Naive thymus-derived CD4-positive, alpha-beta T cell (primary cell): Measurements from ENCODE around the gene CYGB. TPM values are rescaled to one million over a fixed set of nuclear protein-coding genes. Genes with fewer than 3 reads are reported as not detected.
A peak's percentile ranks its signal among the peaks of the same experiment; 100 is the strongest.

Experiments
- ATAC-seq: fragments of 150-1000 bp; cut with Tn5 transposase; 2 replicates; pipeline ENCODE4 v1.10.0; 2021; ENCODE audit warnings: mild to moderate bottlenecking, moderate library complexity
- CTCF ChIA-PET: fragments of 350-600 bp; sonication (Branson Sonifier 250); formaldehyde crosslinking; loops from one replicate; lab custom pipeline; 2021; ENCODE audit warnings: antibody characterized with exemption; lab: Charles Lee
- POLR2A ChIA-PET: fragments of 350-600 bp; sonication (Branson Sonifier 250); formaldehyde crosslinking; loops from one replicate; lab custom pipeline; 2021; ENCODE audit warnings: antibody characterized with exemption, inconsistent platforms; lab: Charles Lee
- DNase-seq, 9 donors: peaks; one replicate each; pipeline versions ENCODE4 v3.0.0 to v3.0.0-alpha.2; 2020 to 2022; ENCODE audit warnings: mixed read lengths in 1 of 9
- H3K27ac ChIP-seq: one replicate; pipeline ENCODE4 v1.7.0; 2013; ENCODE audit warnings: mild to moderate bottlenecking, low read depth, low read length, moderate library complexity
- H3K27me3 ChIP-seq, 2 donors: one replicate each; pipeline ENCODE4 v1.7.0; 2013; ENCODE audit warnings: low read length in 2 of 2, mild to moderate bottlenecking in 2 of 2, moderate library complexity in 2 of 2; ENCODE audit not compliant: control insufficient read depth in 2 of 2, insufficient read depth in 2 of 2
- H3K36me3 ChIP-seq, 3 experiments: 1 replicate in 2 of 3; 2 replicates in 1 of 3; pipeline ENCODE4 v1.7.0; 2013; ENCODE audit warnings: low read length in 3 of 3, mild to moderate bottlenecking in 3 of 3, moderate library complexity in 1 of 3; ENCODE audit not compliant: insufficient read depth in 3 of 3, control insufficient read depth in 2 of 3
- H3K4me1 ChIP-seq, 2 donors: one replicate each; pipeline ENCODE4 v1.7.0; 2013; ENCODE audit warnings: low read length in 2 of 2, mild to moderate bottlenecking in 2 of 2, moderate library complexity in 1 of 2; ENCODE audit not compliant: control insufficient read depth in 2 of 2, insufficient read depth in 2 of 2
- H3K4me3 ChIP-seq: 2 replicates; pipeline ENCODE4 v1.7.0; 2013; ENCODE audit warnings: mild to moderate bottlenecking, low read length
- H3K9me3 ChIP-seq, 3 experiments: 1 replicate in 2 of 3; 2 replicates in 1 of 3; pipeline ENCODE4 v1.7.0; 2013; ENCODE audit warnings: low read length in 3 of 3; ENCODE audit not compliant: control insufficient read depth in 2 of 3
- H3K27ac Mint-ChIP-seq, 9 donors: one replicate each; pipeline ENCODE4 v1.8.0; 2020 to 2022; ENCODE audit warnings: mixed read lengths in 9 of 9, mild to moderate bottlenecking in 8 of 9, moderate library complexity in 5 of 9, inconsistent platforms in 2 of 9
- H3K27me3 Mint-ChIP-seq, 5 donors: one replicate each; pipeline ENCODE4 v1.8.0; 2021 to 2022; ENCODE audit warnings: mixed read lengths in 5 of 5, mild to moderate bottlenecking in 1 of 5
- H3K36me3 Mint-ChIP-seq, 5 donors: one replicate each; pipeline ENCODE4 v1.8.0; 2020 to 2022; ENCODE audit warnings: mixed read lengths in 5 of 5, mild to moderate bottlenecking in 3 of 5, inconsistent platforms in 1 of 5
- H3K4me1 Mint-ChIP-seq, 7 donors: one replicate each; pipeline ENCODE4 v1.8.0; 2020 to 2022; ENCODE audit warnings: mixed read lengths in 7 of 7, mild to moderate bottlenecking in 3 of 7, inconsistent platforms in 1 of 7
- H3K4me3 Mint-ChIP-seq, 10 donors: one replicate each; pipeline ENCODE4 v1.8.0; 2020 to 2022; ENCODE audit warnings: mild to moderate bottlenecking in 10 of 10, mixed read lengths in 10 of 10, moderate library complexity in 6 of 10, inconsistent platforms in 2 of 10
- H3K9me3 Mint-ChIP-seq, 11 donors: one replicate each; pipeline ENCODE4 v1.8.0; 2020 to 2022; ENCODE audit warnings: mixed read lengths in 11 of 11, mild to moderate bottlenecking in 4 of 11, inconsistent platforms in 1 of 11, moderate library complexity in 1 of 11
- intact Hi-C, 2 donors: fragments of 100-400 bp; cut with micrococcal nuclease; formaldehyde crosslinking; loops; one replicate each; pipeline ENCODE4 v1.15.1; 2023
- polyA plus RNA-seq, 2 donors: library from polyadenylated mRNA; unstranded; fragments of 300-500 nt; fragmentation: Illumina TruSeq; gene quantifications; one replicate each; pipeline ENCODE4 v1.2.3, GENCODE V29; 2021
- total RNA-seq, 6 experiments: library from RNA in 5 of 6; stranded (reverse) in 5 of 6; gene quantifications; 1 replicate in 5 of 6; 2 replicates in 1 of 6; pipeline ENCODE4 v1.2.3 and lab custom pipeline; 2021 to 2026

Gene CYGB
- total and polyA plus RNA-seq, 7 experiments from 2014 or later: 0.33 to 0.35 TPM; not detected in 5

GRCh38 chr17:76487451-76488192 lies 49.9 kb downstream of the CYGB start:
- Histone ChIP-seq H3K4me1 (peaks cover 10 to 17% of the 10 kb centered on the region in 2 donors), H3K9me3 (no peaks in the 10 kb centered on the region), H3K27me3 (no peaks in the 10 kb centered on the region), H3K36me3 (peaks cover 0 to 4% (median 0%) of the 10 kb centered on the region in 3 experiments), H3K4me3 (no peak overlapping the region), H3K27ac (no peak overlapping the region)
- Mint-ChIP-seq H3K4me3 (no peak overlapping the region), H3K27me3 (no peaks in the 10 kb centered on the region), H3K4me1 (peaks cover 3 to 42% (median 17%) of the 10 kb centered on the region in 7 donors), H3K27ac (peak overlapping the region in 2 of 9 donors; percentile 25 to 52), H3K9me3 (no peaks in the 10 kb centered on the region), H3K36me3 (peaks cover 0 to 14% (median 0%) of the 10 kb centered on the region in 5 donors)
- intact Hi-C loops: no loop called here
- ChIA-PET POLR2A (no interaction called here), CTCF (no interaction called here)
- no peak for DNase-seq
- ATAC-seq: no peak

- CTCF ChIA-PET: no interaction called here
- Histone ChIP-seq H3K27me3 (no peaks in the 10 kb centered on the region), H3K36me3 (peaks cover 0 to 4% (median 0%) of the 10 kb centered on the region in 3 experiments), H3K4me3 (no peak overlapping the region), H3K9me3 (no peaks in the 10 kb centered on the region), H3K27ac (no peak overlapping the region), H3K4me1 (peaks cover 0 to 4% of the 10 kb centered on the region in 2 donors)
- intact Hi-C loops: no loop called here
- H3K36me3 Mint-ChIP-seq: peaks cover 0 to 18% (median 0%) of the 10 kb centered on the region in 5 donors
- peaks cover 0 to 27% (median 0%) of the 10 kb centered on the region in 7 donors for H3K4me1 Mint-ChIP-seq
- peak overlapping the region in 2 of 9 donors; percentile 32 to 48 for H3K27ac Mint-ChIP-seq
- no peaks in the 10 kb centered on the region for H3K9me3 Mint-ChIP-seq
- POLR2A ChIA-PET: interaction anchor here (0.9 kb wide), 1 partner anchor 9 kb away, joined by 4 read pairs; no protein-coding TSS in a partner anchor
- ATAC-seq (peak; percentile 32), DNase-seq (no peak)
- no peaks in the 10 kb centered on the region for H3K27me3 Mint-ChIP-seq
- H3K4me3 Mint-ChIP-seq: no peak overlapping the region
These were observed 51.9 kb downstream of the CYGB start for GRCh38 chr17:76485569-76485968.

GRCh38 chr17:76484228-76484725 lies 53.2 kb downstream of the CYGB start:
- H3K4me1 ChIP-seq: peaks cover 0 to 4% of the 10 kb centered on the region in 2 donors
- no peak overlapping the region for H3K27ac ChIP-seq
- no peaks in the 10 kb centered on the region for H3K9me3 ChIP-seq
- H3K27me3 ChIP-seq: no peaks in the 10 kb centered on the region
- DNase-seq (no peak), ATAC-seq (no peak)
- no peak overlapping the region for H3K4me3 ChIP-seq
- ChIA-PET POLR2A (no interaction called here), CTCF (no interaction called here)
- Mint-ChIP-seq H3K4me1 (peaks cover 0 to 25% (median 0%) of the 10 kb centered on the region in 7 donors), H3K4me3 (peak overlapping the region in 1 of 10 donors; percentile 52), H3K27ac (peak overlapping the region in 1 of 9 donors; percentile 6), H3K9me3 (no peaks in the 10 kb centered on the region), H3K27me3 (no peaks in the 10 kb centered on the region), H3K36me3 (peaks cover 0 to 18% (median 0%) of the 10 kb centered on the region in 5 donors)
- intact Hi-C loops: no loop called here
- H3K36me3 ChIP-seq: peaks cover 0 to 4% (median 0%) of the 10 kb centered on the region in 3 experiments

GRCh38 chr17:76481071-76481655 lies 56.3 kb downstream of the CYGB start:
- H3K4me1 ChIP-seq: no peaks in the 10 kb centered on the region
- Mint-ChIP-seq H3K9me3 (no peaks in the 10 kb centered on the region), H3K4me3 (no peak overlapping the region), H3K4me1 (peaks cover 0 to 26% (median 0%) of the 10 kb centered on the region in 7 donors), H3K36me3 (peaks cover 0 to 18% (median 4%) of the 10 kb centered on the region in 5 donors), H3K27ac (no peak overlapping the region), H3K27me3 (no peaks in the 10 kb centered on the region)
- POLR2A ChIA-PET: interaction anchor here (1.4 kb wide), 1 partner anchor 9 kb away, joined by 4 read pairs; no protein-coding TSS in a partner anchor
- H3K27me3 ChIP-seq: no peaks in the 10 kb centered on the region
- intact Hi-C loops: no loop called here
- H3K27ac ChIP-seq: no peak overlapping the region
- no peak for DNase-seq
- ATAC-seq: peak; percentile 42
- no peaks in the 10 kb centered on the region for H3K9me3 ChIP-seq
- CTCF ChIA-PET: interaction anchor here (1.7 kb wide), 1 partner anchor 22 kb away, joined by 6 read pairs; no protein-coding TSS in a partner anchor
- H3K36me3 ChIP-seq: peaks cover 0 to 15% (median 0%) of the 10 kb centered on the region in 3 experiments
- no peak overlapping the region for H3K4me3 ChIP-seq

- CTCF ChIA-PET: interaction anchor here (1.7 kb wide), 1 partner anchor 22 kb away, joined by 6 read pairs; no protein-coding TSS in a partner anchor
- no peaks in the 10 kb centered on the region for H3K9me3 Mint-ChIP-seq
- POLR2A ChIA-PET: interaction anchor here (1.4 to 1.5 kb wide), 2 partner anchors 10 to 11 kb away, joined by 4 to 5 read pairs; no protein-coding TSS in a partner anchor
- Histone ChIP-seq H3K4me1 (no peaks in the 10 kb centered on the region), H3K27me3 (no peaks in the 10 kb centered on the region), H3K36me3 (peaks cover 0 to 15% (median 0%) of the 10 kb centered on the region in 3 experiments), H3K27ac (no peak overlapping the region), H3K4me3 (no peak overlapping the region), H3K9me3 (no peaks in the 10 kb centered on the region)
- intact Hi-C loops: no loop called here
- H3K4me3 Mint-ChIP-seq: no peak overlapping the region
- H3K36me3 Mint-ChIP-seq: peaks cover 0 to 18% (median 4%) of the 10 kb centered on the region in 5 donors
- no peak for DNase-seq
- peak overlapping the region in 1 of 9 donors; percentile 58 for H3K27ac Mint-ChIP-seq
- ATAC-seq: no peak
- peaks cover 0 to 23% (median 0%) of the 10 kb centered on the region in 7 donors for H3K4me1 Mint-ChIP-seq
- no peaks in the 10 kb centered on the region for H3K27me3 Mint-ChIP-seq
These were observed 56.9 kb downstream of the CYGB start for GRCh38 chr17:76480632-76481031.

- peaks cover 0 to 20% (median 0%) of the 10 kb centered on the region in 7 donors for H3K4me1 Mint-ChIP-seq
- Histone ChIP-seq H3K27me3 (no peaks in the 10 kb centered on the region), H3K4me3 (no peak overlapping the region), H3K27ac (no peak overlapping the region), H3K4me1 (no peaks in the 10 kb centered on the region), H3K36me3 (peaks cover 0 to 15% (median 0%) of the 10 kb centered on the region in 3 experiments), H3K9me3 (no peaks in the 10 kb centered on the region)
- POLR2A ChIA-PET: interaction anchor here (1.4 to 1.5 kb wide), 2 partner anchors 11 to 13 kb away, joined by 4 to 5 read pairs; no protein-coding TSS in a partner anchor
- intact Hi-C loops: no loop called here
- ATAC-seq: no peak
- CTCF ChIA-PET: no interaction called here
- no peak overlapping the region for H3K4me3 Mint-ChIP-seq
- peaks cover 0 to 23% (median 7%) of the 10 kb centered on the region in 5 donors for H3K36me3 Mint-ChIP-seq
- H3K27me3 Mint-ChIP-seq: no peaks in the 10 kb centered on the region
- no peak overlapping the region for H3K27ac Mint-ChIP-seq
- DNase-seq: no peak
- no peaks in the 10 kb centered on the region for H3K9me3 Mint-ChIP-seq
These were observed 57.9 kb downstream of the CYGB start for GRCh38 chr17:76479515-76480060.
